KMS-11 (cell line): ENCODE results near the gene STOML3.

Experiments
- H2AFZ ChIP-seq: fragments of 200-600 bp; sonication (generic); 2 replicates; pipeline ENCODE4 v1.6.1; 2016; ENCODE audit warnings: antibody characterized with exemption, mixed run types, low read depth
- H3K27ac ChIP-seq: fragments of 200-600 bp; sonication (generic); 2 replicates; pipeline ENCODE4 v1.6.1; 2016; ENCODE audit warnings: mild to moderate bottlenecking, mixed run types
- H3K27me3 ChIP-seq: fragments of 200-600 bp; sonication (generic); 2 replicates; pipeline ENCODE4 v1.6.1; 2017; ENCODE audit warnings: mild to moderate bottlenecking, low read depth, mixed run types, moderate library complexity; ENCODE audit not compliant: insufficient read depth
- H3K36me3 ChIP-seq: fragments of 200-600 bp; sonication (generic); 2 replicates; pipeline ENCODE4 v1.6.1; 2017; ENCODE audit warnings: mild to moderate bottlenecking, mixed run types; ENCODE audit not compliant: insufficient read depth
- H3K4me1 ChIP-seq: fragments of 200-600 bp; sonication (generic); 2 replicates; pipeline ENCODE4 v1.6.1; 2016; ENCODE audit warnings: mild to moderate bottlenecking, low read depth, mixed run types; ENCODE audit not compliant: poor library complexity, severe bottlenecking
- H3K4me2 ChIP-seq: fragments of 200-600 bp; sonication (generic); 2 replicates; pipeline ENCODE4 v1.7.0; 2016; ENCODE audit warnings: mild to moderate bottlenecking, mixed run types
- H3K4me3 ChIP-seq: fragments of 200-600 bp; sonication (generic); IDR thresholded peaks from 2 replicates; pipeline ENCODE4 v1.6.1; 2017; ENCODE audit warnings: low read depth, low read length, mixed read lengths; ENCODE audit not compliant: insufficient read depth
- H3K79me2 ChIP-seq: fragments of 200-600 bp; sonication (generic); 2 replicates; pipeline ENCODE4 v1.6.1; 2016; ENCODE audit warnings: low read depth, mixed run types; ENCODE audit not compliant: insufficient read depth
- H3K9ac ChIP-seq: fragments of 200-600 bp; sonication (generic); 2 replicates; pipeline ENCODE4 v1.6.1; 2016; ENCODE audit warnings: mild to moderate bottlenecking, mixed run types
- H4K20me1 ChIP-seq: fragments of 200-600 bp; sonication (generic); 2 replicates; pipeline ENCODE4 v1.6.1; 2016; ENCODE audit warnings: mild to moderate bottlenecking, mixed run types; ENCODE audit not compliant: insufficient read depth
- CTCF ChIP-seq: fragments of 200-600 bp; sonication (generic); conservative IDR thresholded peaks from 2 replicates; pipeline ENCODE4 v1.6.1; 2017; ENCODE audit warnings: low read depth, mild to moderate bottlenecking, antibody characterized with exemption, low read length, moderate library complexity, mixed read lengths

The STOML3 gene

GRCh38 chr13:39037880-39038568 lies 47.4 kb upstream of the STOML3 start, which contains the start of the genes NHLRC3 and PROSER1:
Gene NHLRC3, plus strand, starts transcription at chr13:39038456. Its CDS starts 184 bp downstream, at chr13:39038640.
Gene PROSER1, minus strand, starts transcription at chr13:39038089. Its CDS starts 847 bp downstream, at chr13:39037242.
- no peak for TF ChIP-seq CTCF
- Histone ChIP-seq H3K27ac (peak within 1 kb of the TSS; percentile 89), H3K4me1 (peaks cover 46% of the 10 kb centered on the region), H3K4me2 (peak within 1 kb of the TSS; percentile 93), H3K4me3 (no peak within 1 kb of the TSS), H3K9ac (peak within 1 kb of the TSS; percentile 78), H4K20me1 (no peaks in the 10 kb centered on the region), H3K79me2 (peaks cover 50% of the 10 kb centered on the region), H3K27me3 (no peaks in the 10 kb centered on the region), H3K36me3 (no peaks in the 10 kb centered on the region), H2AFZ (peak within 1 kb of the TSS; percentile 73)

GRCh38 chr13:39037410-39037879 lies 46.8 kb upstream of the STOML3 start:
- H3K4me2 ChIP-seq, result peak overlapping the region; percentile 93; the same call in 1 of the 2 replicates
- H3K4me3 ChIP-seq, result no peak overlapping the region
- peaks cover 51% of the 10 kb centered on the region for H3K79me2 ChIP-seq
- H3K36me3 ChIP-seq, result no peaks in the 10 kb centered on the region
- no peak for TF ChIP-seq CTCF
- no peaks in the 10 kb centered on the region for H3K27me3 ChIP-seq
- H3K4me1 ChIP-seq, result peaks cover 47% of the 10 kb centered on the region
- H4K20me1 ChIP-seq, result no peaks in the 10 kb centered on the region
- peak overlapping the region; percentile 89 for H3K27ac ChIP-seq
- H3K9ac ChIP-seq, result peak overlapping the region; percentile 78
- peak overlapping the region; percentile 73 for H2AFZ ChIP-seq

GRCh38 chr13:39036212-39036611 lies 45.6 kb upstream of the STOML3 start:
- Histone ChIP-seq H3K4me2 (peak overlapping the region; percentile 93), H3K79me2 (peaks cover 58% of the 10 kb centered on the region), H3K9ac (peak overlapping the region; percentile 78), H3K36me3 (no peaks in the 10 kb centered on the region), H4K20me1 (no peaks in the 10 kb centered on the region), H3K27me3 (no peaks in the 10 kb centered on the region), H3K4me3 (no peak overlapping the region), H3K4me1 (peaks cover 43% of the 10 kb centered on the region), H2AFZ (no peak overlapping the region), H3K27ac (peak overlapping the region; percentile 89)
- TF ChIP-seq CTCF, result no peak

GRCh38 chr13:39035799-39036198 lies 45.2 kb upstream of the STOML3 start:
- H3K27ac ChIP-seq, result peak overlapping the region; percentile 89
- no peak overlapping the region for H2AFZ ChIP-seq
- H3K79me2 ChIP-seq, result peaks cover 58% of the 10 kb centered on the region
- no peaks in the 10 kb centered on the region for H4K20me1 ChIP-seq
- peak overlapping the region; percentile 78 for H3K9ac ChIP-seq
- H3K4me2 ChIP-seq, result peak overlapping the region; percentile 93
- H3K4me1 ChIP-seq, result peaks cover 39% of the 10 kb centered on the region
- H3K4me3 ChIP-seq, result no peak overlapping the region
- H3K27me3 ChIP-seq, result no peaks in the 10 kb centered on the region
- no peak for TF ChIP-seq CTCF
- no peaks in the 10 kb centered on the region for H3K36me3 ChIP-seq
